Measurements from ENCODE around the gene RPS17. TPM values are rescaled to one million over a fixed set of nuclear protein-coding genes. Genes with fewer than 3 reads are reported as not detected.

Gene RPS17
- total RNA-seq, 1 donor from 2014 or later = 1,176 TPM

Other genes starting within 250 kb of the RPS17 start
- 0.23 TPM for gene GOLGA6L10, start 191.0 kb downstream of the RPS17 start, total RNA-seq
- gene GOLGA6L9, start 110.6 kb downstream of the RPS17 start, total RNA-seq = 3.4 TPM
- 2.5 TPM for gene CPEB1, start 106.9 kb upstream of the RPS17 start, total RNA-seq
- gene AP3B2, start 169.4 kb upstream of the RPS17 start, total RNA-seq = 3.8 TPM

All from upper lobe of right lung (tissue), 1 donor.